A549 treated with CpdA at 1 μM for 4 hours (cell line): ENCODE data around the gene PIGR. TPM values are rescaled to one million over a fixed set of nuclear protein-coding genes. Genes with fewer than 3 reads are reported as not detected.

Experiments
- total RNA-seq: library from RNA; stranded (reverse); fragments of 200-300 nt; extraction: Qiagen RNA extraction; gene quantifications from 5 replicates; pipeline ENCODE4 v1.2.3, GENCODE V29; 2022; ENCODE audit warnings: low read depth

PIGR gene
- not detected in 5 replicates for total RNA-seq

DNA sequence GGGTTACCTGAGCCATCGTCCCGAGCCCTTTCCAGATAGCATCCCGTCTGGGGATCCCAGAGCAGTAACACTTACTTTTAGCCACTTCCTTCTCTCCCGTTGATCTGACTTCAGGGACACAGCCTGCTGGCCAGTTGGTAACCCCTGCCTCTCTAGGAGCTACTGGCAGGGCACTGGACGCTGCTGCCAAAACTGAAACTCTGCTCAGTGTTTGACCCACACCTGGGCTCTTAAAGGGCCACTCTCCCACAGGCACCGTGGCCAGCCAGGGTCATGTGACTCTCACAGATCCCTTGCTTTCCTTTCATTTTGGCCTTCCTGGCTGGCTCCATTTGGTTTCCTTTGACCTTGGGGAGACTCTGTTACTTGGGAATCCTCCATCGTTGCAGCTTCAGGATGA is at the start of gene PIGR:
Gene PIGR (minus strand): TSS at position 206 of the 400 bp plus-strand sequence. CDS start 5,935 bp downstream, outside the sequence.

DNA sequence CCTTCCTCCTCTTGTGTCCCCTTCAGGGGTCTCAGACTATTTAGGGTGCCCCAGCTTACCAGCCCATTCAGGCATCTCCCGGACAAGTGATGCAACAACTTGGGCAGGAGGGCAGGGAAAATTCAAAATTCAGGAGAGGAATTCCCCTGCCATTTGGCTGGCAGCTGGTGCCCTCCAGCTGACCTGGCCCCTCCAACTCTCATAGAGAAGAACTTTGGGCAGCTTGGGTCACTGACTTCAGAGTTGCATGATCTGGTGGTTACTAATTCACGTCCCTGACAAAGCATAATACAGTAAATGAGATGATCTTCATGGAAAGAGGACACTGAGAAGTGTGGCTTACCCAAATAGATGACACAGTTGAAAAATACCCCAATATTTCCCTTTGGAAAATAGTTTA is 24.2 kb upstream of the PIGR start, which contains the start of gene FCAMR:
Gene FCAMR (minus strand): TSS at position 15 of the 400 bp plus-strand sequence. CDS start 335 bp downstream, outside the sequence.

GRCh38 chr1:206921772-206922265 is 24.4 kb downstream of the PIGR start, which contains the start of gene FCMR:
Gene FCMR (minus strand): TSS chr1:206921941. CDS start chr1:206921854, 87 bp downstream.

GRCh38 chr1:206897175-206897574 is 49.1 kb downstream of the PIGR start, which contains the start of gene IL24:
Gene IL24 (plus strand): TSS chr1:206897443. CDS start chr1:206897833, 390 bp downstream.

Other genes starting within 250 kb of the PIGR start
- gene IL19, start 175.7 kb downstream of the PIGR start, total RNA-seq, result not detected in 5 replicates
- gene IL10, start 174.0 kb downstream of the PIGR start, total RNA-seq, result not detected in 5 replicates
- not detected in 5 replicates for gene IL20, start 80.8 kb downstream of the PIGR start, total RNA-seq
- 0.24 to 0.57 TPM (median 0.40 TPM) in 4 of 5 replicates, not detected in the other for gene IL24, start 49.0 kb downstream of the PIGR start, total RNA-seq
- gene FCMR, start 24.5 kb downstream of the PIGR start, total RNA-seq, result 3.9 to 6.6 TPM (median 3.9 TPM) in 5 replicates
- gene FCAMR, start 24.0 kb upstream of the PIGR start, total RNA-seq, result not detected in 5 replicates
- gene C1orf116, start 86.3 kb upstream of the PIGR start, total RNA-seq, result 2.6 to 3.5 TPM (median 2.9 TPM) in 5 replicates
- gene YOD1, start 104.7 kb upstream of the PIGR start, total RNA-seq, result 5.0 to 7.0 TPM (median 5.6 TPM) in 5 replicates
- gene PFKFB2, start 106.8 kb upstream of the PIGR start, total RNA-seq, result 4.4 to 7.1 TPM (median 5.2 TPM) in 5 replicates
- gene C4BPB, start 142.4 kb upstream of the PIGR start, total RNA-seq, result 0.92 to 1.4 TPM (median 1.2 TPM) in 5 replicates
- 0.44 to 1.5 TPM (median 0.59 TPM) in 5 replicates for gene C4BPA, start 157.8 kb upstream of the PIGR start, total RNA-seq